ENCODE results near the gene CALML6.

GRCh38 chr1:1889090-1889750 is 25.8 kb upstream of the CALML6 start:
- TF ChIP-seq EZH2 (IDR thresholded peaks at IDR 0.05) (no peak), POLR2AphosphoS5 (IDR thresholded peaks at IDR 0.05; ENCODE audit: borderline replicate concordance, low read depth, low read length) (no peak), FOXP2 (optimal IDR thresholded peaks at IDR 0.05; ENCODE audit: control extremely low read depth, extremely low read length, insufficient read depth) (no peak)

Measured in SK-N-MC (cell line).